Parathyroid adenoma (tissue), 2 donors: ENCODE data around the gene DDX54.

Source experiments
- H2AFZ ChIP-seq: fragments of 300-600 bp; sonication (generic); one replicate; pipeline ENCODE4 v1.7.0; 2017; ENCODE audit warnings: antibody characterized with exemption, mild to moderate bottlenecking
- H3K27ac ChIP-seq: fragments of 300-600 bp; sonication (generic); one replicate; pipeline ENCODE4 v1.7.0; 2017
- H3K27me3 ChIP-seq: fragments of 300-600 bp; sonication (generic); one replicate; pipeline ENCODE4 v1.7.0; 2017; ENCODE audit warnings: low read length; ENCODE audit not compliant: control insufficient read depth, insufficient read depth
- H3K36me3 ChIP-seq: fragments of 300-600 bp; sonication (generic); one replicate; pipeline ENCODE4 v1.7.0; 2017; ENCODE audit warnings: low read length; ENCODE audit not compliant: control insufficient read depth, insufficient read depth
- H3K4me1 ChIP-seq: fragments of 300-600 bp; sonication (generic); one replicate; pipeline ENCODE4 v1.7.0; 2017; ENCODE audit warnings: control low read depth
- H3K4me2 ChIP-seq: fragments of 300-600 bp; sonication (generic); one replicate; pipeline ENCODE4 v1.7.0; 2017; ENCODE audit warnings: low read length
- H3K4me3 ChIP-seq: fragments of 300-600 bp; sonication (generic); one replicate; pipeline ENCODE4 v1.7.0; 2017; ENCODE audit warnings: low read depth, low read length
- H3K79me2 ChIP-seq: fragments of 300-600 bp; sonication (generic); one replicate; pipeline ENCODE4 v1.7.0; 2017; ENCODE audit warnings: control low read depth
- H3K9ac ChIP-seq: fragments of 300-600 bp; sonication (generic); one replicate; pipeline ENCODE4 v1.7.0; 2017; ENCODE audit warnings: mild to moderate bottlenecking
- H3K9me3 ChIP-seq: fragments of 300-600 bp; sonication (generic); one replicate; pipeline ENCODE4 v1.7.0; 2017; ENCODE audit warnings: low read length; ENCODE audit not compliant: control insufficient read depth
- TF ChIP-seq, protein P1 (sequence below): fragments of 300-600 bp; sonication (generic); IDR thresholded peaks from one replicate; pipeline ENCODE4 v1.7.0; 2017; ENCODE audit warnings: antibody characterized with exemption, mild to moderate bottlenecking
- donor health status: primary hyperparathyroidism.

DDX54 gene

DNA sequence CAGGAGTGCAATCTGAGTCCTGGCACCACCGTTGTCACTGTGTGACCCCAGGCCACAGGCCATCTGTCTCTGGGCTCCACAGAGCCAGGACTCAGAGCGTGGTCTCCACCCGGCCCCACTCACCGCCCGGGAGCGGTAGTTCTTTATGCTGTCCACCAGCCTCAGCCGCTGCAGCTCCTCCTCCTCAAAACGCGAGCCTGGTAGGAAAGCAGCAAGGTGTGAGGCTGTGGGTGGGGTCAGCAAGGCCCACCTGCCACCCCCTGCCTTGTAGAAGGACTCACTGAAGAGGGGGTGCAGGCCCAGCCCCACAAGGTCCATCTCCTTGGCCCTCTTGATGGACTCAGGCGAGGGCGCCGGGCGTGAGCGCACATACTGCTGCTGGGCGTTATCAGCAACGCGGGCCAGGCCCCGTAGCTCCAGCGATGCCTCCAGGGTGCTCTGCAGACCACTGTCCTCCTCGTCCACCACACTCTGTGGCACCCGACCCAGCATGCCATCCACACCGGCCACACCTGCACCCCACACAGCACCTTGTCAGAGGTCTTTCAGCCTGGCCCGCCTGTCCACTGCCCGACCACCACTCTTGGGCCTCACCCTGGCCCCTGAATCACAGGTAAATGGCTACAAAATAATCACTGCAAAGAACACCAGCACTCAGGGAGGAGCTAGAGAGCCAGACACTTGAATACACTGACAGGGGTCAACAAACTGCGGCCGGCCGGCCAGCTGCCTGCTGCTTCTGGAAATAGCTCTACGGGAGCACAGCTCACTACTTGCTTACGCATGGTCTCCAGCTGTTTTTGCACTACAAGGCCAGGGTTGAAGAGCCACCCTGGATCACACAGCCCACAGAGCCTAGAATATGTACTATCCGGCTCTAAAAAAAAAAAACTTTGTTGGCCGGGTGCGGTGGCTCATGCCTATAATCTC lies 19.5 kb downstream of the DDX54 start:
- Histone ChIP-seq H3K79me2 (no peaks in the 10 kb centered on the region), H3K9me3 (no peaks in the 10 kb centered on the region), H3K36me3 (no peaks in the 10 kb centered on the region), H3K9ac (no peak overlapping the region), H3K4me3 (no peak overlapping the region), H2AFZ (no peak overlapping the region), H3K4me2 (no peak overlapping the region), H3K4me1 (peaks cover 14% of the 10 kb centered on the region), H3K27ac (no peak overlapping the region), H3K27me3 (no peaks in the 10 kb centered on the region)
- TF ChIP-seq, protein P1, sequence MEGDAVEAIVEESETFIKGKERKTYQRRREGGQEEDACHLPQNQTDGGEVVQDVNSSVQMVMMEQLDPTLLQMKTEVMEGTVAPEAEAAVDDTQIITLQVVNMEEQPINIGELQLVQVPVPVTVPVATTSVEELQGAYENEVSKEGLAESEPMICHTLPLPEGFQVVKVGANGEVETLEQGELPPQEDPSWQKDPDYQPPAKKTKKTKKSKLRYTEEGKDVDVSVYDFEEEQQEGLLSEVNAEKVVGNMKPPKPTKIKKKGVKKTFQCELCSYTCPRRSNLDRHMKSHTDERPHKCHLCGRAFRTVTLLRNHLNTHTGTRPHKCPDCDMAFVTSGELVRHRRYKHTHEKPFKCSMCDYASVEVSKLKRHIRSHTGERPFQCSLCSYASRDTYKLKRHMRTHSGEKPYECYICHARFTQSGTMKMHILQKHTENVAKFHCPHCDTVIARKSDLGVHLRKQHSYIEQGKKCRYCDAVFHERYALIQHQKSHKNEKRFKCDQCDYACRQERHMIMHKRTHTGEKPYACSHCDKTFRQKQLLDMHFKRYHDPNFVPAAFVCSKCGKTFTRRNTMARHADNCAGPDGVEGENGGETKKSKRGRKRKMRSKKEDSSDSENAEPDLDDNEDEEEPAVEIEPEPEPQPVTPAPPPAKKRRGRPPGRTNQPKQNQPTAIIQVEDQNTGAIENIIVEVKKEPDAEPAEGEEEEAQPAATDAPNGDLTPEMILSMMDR = no peak

DNA sequence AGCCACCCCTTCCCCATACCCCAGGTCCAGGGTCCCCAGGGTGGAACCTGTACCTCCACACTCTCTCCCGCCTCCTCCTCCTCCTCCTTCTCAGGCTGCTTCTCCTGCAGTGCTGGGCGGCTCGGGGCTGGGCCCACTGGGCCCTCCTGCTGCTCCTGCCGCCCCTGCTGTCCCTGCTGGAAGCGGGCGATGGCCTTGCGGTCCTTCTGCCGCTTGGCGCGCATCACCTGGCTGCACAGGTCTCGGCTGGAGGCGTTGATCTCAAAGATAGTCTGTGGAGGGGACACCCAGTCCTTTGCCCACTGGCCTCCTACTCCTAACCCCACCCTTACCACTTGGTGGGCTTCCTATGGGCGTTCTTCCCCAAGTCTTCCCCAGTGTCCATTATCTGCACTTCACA lies 21.3 kb downstream of the DDX54 start:
- Histone ChIP-seq H2AFZ (no peak overlapping the region), H3K36me3 (no peaks in the 10 kb centered on the region), H3K4me1 (peaks cover 14% of the 10 kb centered on the region), H3K27me3 (no peaks in the 10 kb centered on the region), H3K9ac (no peak overlapping the region), H3K9me3 (no peaks in the 10 kb centered on the region), H3K27ac (no peak overlapping the region), H3K79me2 (no peaks in the 10 kb centered on the region), H3K4me2 (no peak overlapping the region), H3K4me3 (no peak overlapping the region)
- TF ChIP-seq, protein P1 = no peak

DNA sequence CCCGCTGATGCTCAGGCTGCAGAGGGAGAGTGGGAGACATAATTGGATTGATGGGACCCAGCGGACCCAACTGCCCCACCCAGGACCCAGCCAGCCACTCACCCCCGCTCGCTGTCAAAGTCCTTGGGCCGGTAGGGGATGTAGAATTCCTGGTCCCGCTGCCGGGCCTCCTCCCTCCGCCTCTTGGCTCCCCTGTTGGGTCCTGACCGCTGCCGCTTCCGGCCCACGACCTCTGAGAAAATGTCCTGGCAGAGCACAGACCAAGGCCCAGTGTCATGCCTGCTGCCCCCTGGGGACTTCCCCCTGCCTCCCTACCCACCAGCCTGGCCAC lies 22.3 kb downstream of the DDX54 start:
- H3K4me1 ChIP-seq = peaks cover 7% of the 10 kb centered on the region
- no peaks in the 10 kb centered on the region for H3K36me3 ChIP-seq
- H2AFZ ChIP-seq = no peak overlapping the region
- no peak overlapping the region for H3K27ac ChIP-seq
- TF ChIP-seq, protein P1 = no peak
- no peaks in the 10 kb centered on the region for H3K79me2 ChIP-seq
- H3K4me3 ChIP-seq = no peak overlapping the region
- H3K9ac ChIP-seq = no peak overlapping the region
- H3K27me3 ChIP-seq = no peaks in the 10 kb centered on the region
- no peaks in the 10 kb centered on the region for H3K9me3 ChIP-seq
- H3K4me2 ChIP-seq = no peak overlapping the region

DNA sequence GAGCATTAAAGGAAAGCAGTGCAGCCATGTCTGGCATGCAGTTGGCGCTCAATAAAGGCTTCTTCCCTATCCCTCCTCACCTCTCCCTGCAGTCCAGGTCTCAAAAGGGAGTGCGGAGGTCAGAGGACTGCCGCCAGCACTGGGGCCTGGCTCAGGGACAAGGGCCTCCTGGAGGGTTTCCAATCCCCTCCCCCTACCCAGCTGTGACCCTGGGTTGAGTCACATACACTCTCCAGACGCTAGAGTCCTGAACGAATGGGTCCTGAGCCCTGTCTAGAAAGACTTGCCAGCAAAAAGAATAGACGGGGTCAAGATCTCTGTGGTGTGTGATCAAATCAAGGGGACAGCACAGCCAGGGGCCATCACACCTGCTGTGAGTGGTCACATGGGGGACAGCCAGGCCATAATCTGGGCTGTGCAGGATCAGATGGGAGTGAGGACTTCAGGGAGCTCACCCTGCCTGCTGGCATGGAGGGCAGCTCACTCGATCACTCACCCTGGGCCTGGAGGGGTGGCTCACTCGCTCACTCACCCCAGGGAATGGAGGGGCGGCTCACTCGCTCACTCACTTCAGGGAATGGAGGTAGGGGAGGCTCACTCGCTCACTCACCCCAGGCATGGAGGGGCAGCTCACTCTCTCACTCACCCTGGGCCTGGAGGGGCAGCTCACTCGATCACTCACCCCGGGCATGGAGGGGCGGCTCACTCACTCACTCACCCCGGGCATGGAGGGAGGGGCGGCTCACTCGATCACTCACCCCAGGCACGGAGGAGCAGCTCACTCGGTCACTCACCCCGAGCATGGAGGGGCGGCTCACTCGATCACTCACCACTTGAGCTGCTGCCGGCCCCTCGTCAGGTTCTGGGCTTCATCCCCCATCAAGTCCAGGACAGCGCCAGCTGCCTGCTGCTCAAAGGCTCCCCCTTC lies 22.9 kb downstream of the DDX54 start:
- H3K36me3 ChIP-seq = no peaks in the 10 kb centered on the region
- no peaks in the 10 kb centered on the region for H3K27me3 ChIP-seq
- H3K9me3 ChIP-seq = no peaks in the 10 kb centered on the region
- TF ChIP-seq, protein P1 = no peak
- H2AFZ ChIP-seq = no peak overlapping the region
- no peak overlapping the region for H3K27ac ChIP-seq
- H3K4me1 ChIP-seq = peaks cover under 1% of the 10 kb centered on the region
- no peak overlapping the region for H3K9ac ChIP-seq
- H3K4me2 ChIP-seq = no peak overlapping the region
- no peaks in the 10 kb centered on the region for H3K79me2 ChIP-seq
- no peak overlapping the region for H3K4me3 ChIP-seq
